Endometrial microvascular endothelial cells (primary cell): Measurements from ENCODE around the gene KLK13. TPM values are rescaled to one million over a fixed set of nuclear protein-coding genes. Genes with fewer than 3 reads are reported as not detected.

Source experiments
- in situ Hi-C: cut with HindIII; loops from 2 replicates; pipeline ENCODE4 v1.10.0; 2017; ENCODE audit warnings: low sequenced_read_pairs, low pct_unique_long_range_greater_than_20kb; ENCODE audit errors: inconsistent ontology term
- total RNA-seq: library from RNA; depleted of rRNA; stranded (reverse); fragments of >200 nt; gene quantifications from one replicate; pipeline ENCODE4 v1.2.3, GENCODE V29; 2015; ENCODE audit errors: inconsistent ontology term

Gene KLK13
- total RNA-seq, 1 donor from 2014 or later = not detected

DNA sequence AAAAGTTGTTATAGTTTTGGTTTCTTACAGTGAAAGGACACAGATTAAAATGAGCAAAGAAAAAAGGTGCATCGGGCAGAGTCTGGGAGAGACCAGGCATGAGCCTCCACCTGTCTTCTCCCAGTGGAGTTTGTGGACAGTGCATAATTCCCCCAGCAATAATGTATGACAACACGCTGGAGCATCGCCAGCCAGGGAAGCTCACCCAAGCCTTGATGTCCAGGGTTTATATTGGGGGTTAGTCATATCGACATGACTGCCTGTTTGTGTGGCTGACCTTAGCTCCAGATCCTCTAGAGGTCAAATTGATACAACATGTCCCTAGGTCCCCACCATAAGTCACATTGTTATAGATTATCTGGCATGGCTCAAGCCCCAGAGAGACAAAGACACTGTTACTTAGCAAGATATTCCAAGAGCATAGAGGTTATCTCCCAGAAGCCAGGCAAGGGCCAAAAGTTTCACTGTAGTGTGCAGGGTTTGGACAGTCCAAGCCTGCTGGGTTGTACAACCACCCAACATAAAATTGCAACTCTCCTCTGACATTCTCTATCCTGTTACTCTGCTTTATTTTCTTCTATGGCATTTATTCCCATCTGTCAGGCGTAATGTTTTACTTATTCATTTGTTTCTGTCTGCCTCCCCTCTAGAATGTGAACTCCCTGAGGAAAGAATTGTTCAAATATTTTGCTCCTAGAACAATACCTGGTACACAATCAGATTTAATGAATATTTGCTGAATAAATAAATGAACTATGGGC lies 5.6 kb upstream of the KLK13 start:
- in situ Hi-C loops = no loop called here

GRCh38 chr19:51066393-51067186 lies 1.7 kb upstream of the KLK13 start:
- in situ Hi-C loops = no loop called here

DNA sequence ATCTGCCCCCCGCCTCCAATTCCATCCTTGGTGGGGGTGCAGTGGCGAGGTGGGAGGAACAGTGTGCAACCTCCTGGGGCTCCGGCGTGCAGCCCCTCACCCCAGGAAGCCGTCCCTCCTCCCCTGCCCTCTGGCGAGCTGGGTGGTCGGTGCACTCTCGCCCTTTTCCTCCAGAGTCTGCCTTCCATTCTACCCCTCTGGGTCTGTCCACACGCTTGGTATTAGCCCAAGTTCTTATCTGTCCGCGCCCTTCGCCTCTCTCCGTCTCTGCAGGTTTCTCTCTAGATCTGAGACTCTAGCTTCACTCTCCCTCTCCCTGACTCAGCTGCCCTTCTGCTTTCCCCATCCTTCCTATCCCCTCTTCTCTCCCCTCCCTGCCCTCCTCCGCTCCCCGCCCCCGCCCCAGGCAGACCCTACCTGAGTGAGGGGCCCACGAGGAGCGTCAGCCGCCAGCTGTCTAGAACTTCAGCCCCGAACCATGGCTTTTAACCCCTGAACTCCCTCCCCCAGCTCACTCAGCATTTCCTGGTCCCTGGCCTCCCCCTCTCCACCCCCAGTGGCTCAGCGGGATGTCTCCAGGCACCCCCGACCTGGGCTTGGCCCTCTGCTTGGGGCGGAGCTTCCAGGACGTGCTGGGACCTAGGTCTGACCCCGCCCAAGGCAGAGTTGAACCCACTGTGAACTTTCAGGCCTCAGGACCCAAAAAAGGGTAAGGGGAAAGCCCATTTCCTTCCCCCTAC lies 499 bp upstream of the KLK13 start:
- in situ Hi-C loops = no loop called here

GRCh38 chr19:51063664-51064063 lies 1.2 kb downstream of the KLK13 start:
- in situ Hi-C loops = no loop called here

DNA sequence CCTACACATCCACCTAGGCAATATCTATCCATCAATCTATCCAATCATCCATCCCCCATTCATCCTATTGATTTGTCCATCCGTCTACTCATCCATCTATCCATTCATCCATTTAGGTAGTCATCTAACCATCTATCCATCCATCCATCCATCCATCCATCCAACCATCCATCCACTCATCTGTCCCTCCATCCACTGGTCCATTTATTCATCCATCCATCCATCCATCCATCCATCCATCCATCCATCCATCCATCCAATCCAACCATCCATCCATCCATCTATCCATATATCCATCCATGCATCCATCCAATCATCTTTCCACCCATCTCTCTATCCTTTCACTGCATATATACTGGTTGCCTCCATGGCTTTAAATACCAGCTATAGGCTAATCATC lies 3.9 kb downstream of the KLK13 start:
- in situ Hi-C loops = no loop called here

- in situ Hi-C loops = no loop called here
Observed at GRCh38 chr19:51060336-51060735, 4.6 kb downstream of the KLK13 start.

- in situ Hi-C loops = no loop called here
Observed at GRCh38 chr19:51059715-51060114, 5.2 kb downstream of the KLK13 start.

DNA sequence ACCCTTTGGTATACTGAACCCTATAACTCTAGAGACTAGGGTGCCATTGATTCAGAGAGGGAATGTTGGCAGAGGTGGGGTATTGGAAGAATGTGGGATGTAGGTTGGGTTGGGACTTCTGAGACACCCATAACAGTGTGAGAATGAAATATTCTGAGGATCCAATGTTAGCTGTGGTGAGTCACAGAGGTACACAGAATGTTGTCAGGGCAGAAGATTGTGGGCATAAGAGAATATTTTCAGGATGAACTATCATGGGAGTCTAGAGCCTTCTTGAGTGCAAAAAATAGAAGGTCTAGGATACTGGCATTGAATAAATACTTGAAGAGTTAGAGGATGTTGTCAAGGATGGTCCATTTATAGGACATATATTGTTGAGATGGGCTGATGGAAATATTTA lies 9.0 kb downstream of the KLK13 start:
- in situ Hi-C loops = no loop called here

GRCh38 chr19:51047031-51047335 lies 17.9 kb downstream of the KLK13 start:
- in situ Hi-C loops = no loop called here

- in situ Hi-C loops = no loop called here
Observed at GRCh38 chr19:51044327-51044726, 20.6 kb downstream of the KLK13 start.

DNA sequence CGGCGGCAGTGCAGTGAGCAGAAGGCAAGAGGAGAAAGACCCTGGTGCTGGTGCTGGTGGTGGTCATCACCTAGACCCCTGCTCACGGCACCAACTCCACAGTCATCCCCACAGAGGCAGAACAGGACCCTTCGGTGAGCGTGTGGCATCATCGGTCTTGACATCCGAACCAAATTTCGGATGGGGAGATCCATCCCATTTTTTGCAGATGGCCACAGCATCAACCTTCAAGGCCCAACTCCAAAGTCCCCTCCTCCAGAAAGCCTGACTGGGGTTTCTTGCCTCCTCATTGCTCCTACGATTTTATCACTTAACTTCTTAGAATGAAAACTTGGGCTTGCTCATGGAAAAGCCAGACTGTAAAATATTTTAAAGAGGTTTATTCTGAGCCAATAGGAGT lies 21.4 kb downstream of the KLK13 start:
- in situ Hi-C loops = no loop called here

- in situ Hi-C loops = no loop called here
Observed at GRCh38 chr19:51040151-51040550, 24.7 kb downstream of the KLK13 start.

GRCh38 chr19:51036519-51036918 lies 28.4 kb downstream of the KLK13 start:
- in situ Hi-C loops = no loop called here

GRCh38 chr19:51034704-51035103 lies 30.2 kb downstream of the KLK13 start, which contains the start of gene KLK12:
KLK12 (minus strand) TSS chr19:51035002; CDS start chr19:51034621, 381 bp downstream.
- in situ Hi-C loops = no loop called here

DNA sequence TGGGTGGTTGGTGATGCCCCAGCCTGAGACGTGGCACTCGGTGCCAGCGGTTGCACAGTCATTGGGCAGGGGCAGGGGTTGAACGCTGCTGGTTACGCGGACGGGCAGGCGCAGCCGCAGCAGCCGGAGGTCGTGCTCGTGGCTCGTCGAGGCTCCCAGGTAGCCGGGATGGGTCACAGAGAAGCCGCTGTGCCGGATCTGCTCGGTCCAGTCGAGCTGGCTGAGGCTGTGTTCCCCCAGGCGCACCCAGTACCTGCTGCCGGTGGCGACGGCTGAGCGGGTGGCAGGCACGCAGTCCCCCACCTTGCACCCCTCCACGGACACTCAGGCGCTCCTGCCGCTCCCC lies 33.0 kb downstream of the KLK13 start:
- in situ Hi-C loops = no loop called here

GRCh38 chr19:51031220-51031879 lies 33.5 kb downstream of the KLK13 start:
- in situ Hi-C loops = no loop called here

GRCh38 chr19:51030631-51031030 lies 34.3 kb downstream of the KLK13 start:
- in situ Hi-C loops = no loop called here

DNA sequence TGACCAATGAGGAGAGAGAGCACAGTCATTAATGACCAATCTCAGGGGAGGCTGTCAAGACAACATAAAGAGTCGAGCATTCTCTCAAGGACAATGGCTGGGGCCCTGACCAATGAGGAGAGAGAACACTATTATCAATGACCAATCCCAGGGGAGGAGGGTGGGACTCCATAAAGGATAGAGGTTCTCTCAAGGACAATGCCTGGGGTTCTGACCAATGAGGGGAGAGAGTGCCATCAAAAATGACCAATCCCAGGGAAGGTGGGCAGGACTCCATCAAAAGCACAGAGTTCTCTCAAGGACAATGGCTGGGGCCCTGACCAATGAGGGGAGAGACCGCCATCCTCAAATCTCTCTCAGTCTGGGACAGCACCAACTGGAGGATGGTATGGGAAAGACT lies 35.2 kb downstream of the KLK13 start:
- in situ Hi-C loops = no loop called here

GRCh38 chr19:51027873-51028272 lies 37.0 kb downstream of the KLK13 start:
- in situ Hi-C loops = no loop called here
